GM04503 (cell line): ENCODE data around the gene MZT2A.
"Not testable (repeated sequence)": the region's sequence is repeated elsewhere in the genome, so short reads cannot be mapped to it uniquely, and the experiment has no call there.

ENCODE experiments used
- DNase-seq: peaks from one replicate; pipeline ENCODE4 v3.0.0-alpha.2; 2012; ENCODE audit warnings: low read depth

The MZT2A gene

GRCh38 chr2:131492015-131492417, at the start of gene MZT2A:
Gene MZT2A, minus strand, starts transcription at chr2:131492397. Its CDS starts 21 bp downstream, at chr2:131492376.
- not testable (repeated sequence) for DNase-seq

GRCh38 chr2:131538856-131539255, 46.7 kb upstream of the MZT2A start:
- DNase-seq, result not testable (repeated sequence)

- not testable (repeated sequence) for DNase-seq
Observed at GRCh38 chr2:131536841-131537240, 44.6 kb upstream of the MZT2A start.

- not testable (repeated sequence) for DNase-seq
Observed at GRCh38 chr2:131535951-131536826, 44.0 kb upstream of the MZT2A start.

- DNase-seq, result no peak
Observed at GRCh38 chr2:131535526-131535925, 43.3 kb upstream of the MZT2A start.

GRCh38 chr2:131534965-131535364, 42.8 kb upstream of the MZT2A start:
- not testable (repeated sequence) for DNase-seq

- DNase-seq, result not testable (repeated sequence)
Observed at GRCh38 chr2:131534317-131534672, 42.1 kb upstream of the MZT2A start.

GRCh38 chr2:131533609-131534316, 41.6 kb upstream of the MZT2A start:
- DNase-seq, result not testable (repeated sequence)

GRCh38 chr2:131532723-131533608, 40.8 kb upstream of the MZT2A start:
- not testable (repeated sequence) for DNase-seq

GRCh38 chr2:131531547-131532185, 39.5 kb upstream of the MZT2A start:
- not testable (repeated sequence) for DNase-seq

GRCh38 chr2:131530626-131531344, 38.6 kb upstream of the MZT2A start:
- not testable (repeated sequence) for DNase-seq

- not testable (repeated sequence) for DNase-seq
Observed at GRCh38 chr2:131529864-131530445, 37.8 kb upstream of the MZT2A start.

GRCh38 chr2:131528981-131529863, 37.0 kb upstream of the MZT2A start:
- DNase-seq, result not testable (repeated sequence)

- DNase-seq, result not testable (repeated sequence)
Observed at GRCh38 chr2:131527131-131528001, 35.2 kb upstream of the MZT2A start, which contains the start of gene CCDC74A. Gene CCDC74A, plus strand, starts transcription at chr2:131527888. Its CDS starts 83 bp downstream, at chr2:131527971.

GRCh38 chr2:131525256-131525655, 33.1 kb upstream of the MZT2A start:
- not testable (repeated sequence) for DNase-seq

GRCh38 chr2:131521961-131522781, 30.0 kb upstream of the MZT2A start:
- no peak for DNase-seq

GRCh38 chr2:131521524-131521923, 29.3 kb upstream of the MZT2A start:
- DNase-seq, result not testable (repeated sequence)
